ENCODE data around the gene UNCX.
"Not testable (repeated sequence)": the region's sequence is repeated elsewhere in the genome, so short reads cannot be mapped to it uniquely, and the experiment has no call there.

Gene UNCX

GRCh38 chr7:1260244-1260635 is 27.6 kb downstream of the UNCX start:
- no peak for TF ChIP-seq POLR2A (IDR thresholded peaks at IDR 0.05; ENCODE audit: low read depth, low read length)
- FAIRE-seq (no peak), DNase-seq (ENCODE audit: insufficient read length, low spot score) (no peak)

- FAIRE-seq; DNase-seq (ENCODE audit: insufficient read length, low spot score): not testable (repeated sequence)
These were observed 28.4 kb downstream of the UNCX start for GRCh38 chr7:1261036-1261435.

GRCh38 chr7:1262441-1262840 is 29.8 kb downstream of the UNCX start:
- TF ChIP-seq POLR2A (IDR thresholded peaks at IDR 0.05; ENCODE audit: low read depth, low read length) = no peak
- no peak for DNase-seq (ENCODE audit: insufficient read length, low spot score)
- no peak for FAIRE-seq

GRCh38 chr7:1263391-1263951 is 30.8 kb downstream of the UNCX start:
- FAIRE-seq (no peak), DNase-seq (ENCODE audit: insufficient read length, low spot score) (no peak)
- no peak for TF ChIP-seq POLR2A (IDR thresholded peaks at IDR 0.05; ENCODE audit: low read depth, low read length)

- FAIRE-seq = no peak
- no peak for TF ChIP-seq POLR2A (IDR thresholded peaks at IDR 0.05; ENCODE audit: low read depth, low read length)
- DNase-seq (ENCODE audit: insufficient read length, low spot score) = no peak
These were observed 31.9 kb downstream of the UNCX start for GRCh38 chr7:1264345-1265280.

- TF ChIP-seq POLR2A (IDR thresholded peaks at IDR 0.05; ENCODE audit: low read depth, low read length) = no peak
- no peak for FAIRE-seq
These were observed 34.6 kb downstream of the UNCX start for GRCh38 chr7:1267016-1267900.

GRCh38 chr7:1268076-1268815 is 35.6 kb downstream of the UNCX start:
- no peak for DNase-seq (ENCODE audit: insufficient read length, low spot score)
- FAIRE-seq = no peak
- TF ChIP-seq POLR2A (IDR thresholded peaks at IDR 0.05; ENCODE audit: low read depth, low read length) = no peak

More at GRCh38 chr7:1267016-1267900, 34.6 kb downstream of the UNCX start:
- no peak for DNase-seq (ENCODE audit: insufficient read length, low spot score)

- no peak for FAIRE-seq
- no peak for TF ChIP-seq POLR2A (IDR thresholded peaks at IDR 0.05; ENCODE audit: low read depth, low read length)
- no peak for DNase-seq (ENCODE audit: insufficient read length, low spot score)
These were observed 36.2 kb downstream of the UNCX start for GRCh38 chr7:1268866-1269265.

GRCh38 chr7:1269336-1269890 is 36.7 kb downstream of the UNCX start:
- no peak for FAIRE-seq
- DNase-seq (ENCODE audit: insufficient read length, low spot score) = no peak
- TF ChIP-seq POLR2A (IDR thresholded peaks at IDR 0.05; ENCODE audit: low read depth, low read length) = no peak

GRCh38 chr7:1270181-1270580 is 37.5 kb downstream of the UNCX start:
- FAIRE-seq (no peak), DNase-seq (ENCODE audit: insufficient read length, low spot score) (no peak)
- no peak for TF ChIP-seq POLR2A (IDR thresholded peaks at IDR 0.05; ENCODE audit: low read depth, low read length)

- FAIRE-seq = no peak
- no peak for TF ChIP-seq POLR2A (IDR thresholded peaks at IDR 0.05; ENCODE audit: low read depth, low read length)
- no peak for DNase-seq (ENCODE audit: insufficient read length, low spot score)
These were observed 38.4 kb downstream of the UNCX start for GRCh38 chr7:1271046-1271445.

GRCh38 chr7:1271656-1272055 is 39.0 kb downstream of the UNCX start:
- no peak for FAIRE-seq

GRCh38 chr7:1272136-1272535 is 39.5 kb downstream of the UNCX start:
- DNase-seq (ENCODE audit: insufficient read length, low spot score); FAIRE-seq: not testable (repeated sequence)

More at GRCh38 chr7:1271656-1272055, 39.0 kb downstream of the UNCX start:
- DNase-seq (ENCODE audit: insufficient read length, low spot score) = no peak
- no peak for TF ChIP-seq POLR2A (IDR thresholded peaks at IDR 0.05; ENCODE audit: low read depth, low read length)
